ENCODE data around the gene FKBP14.
"Not testable (repeated sequence)": the region's sequence is repeated elsewhere in the genome, so short reads cannot be mapped to it uniquely, and the experiment has no call there.

FKBP14 gene, protein sequence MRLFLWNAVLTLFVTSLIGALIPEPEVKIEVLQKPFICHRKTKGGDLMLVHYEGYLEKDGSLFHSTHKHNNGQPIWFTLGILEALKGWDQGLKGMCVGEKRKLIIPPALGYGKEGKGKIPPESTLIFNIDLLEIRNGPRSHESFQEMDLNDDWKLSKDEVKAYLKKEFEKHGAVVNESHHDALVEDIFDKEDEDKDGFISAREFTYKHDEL

DNA sequence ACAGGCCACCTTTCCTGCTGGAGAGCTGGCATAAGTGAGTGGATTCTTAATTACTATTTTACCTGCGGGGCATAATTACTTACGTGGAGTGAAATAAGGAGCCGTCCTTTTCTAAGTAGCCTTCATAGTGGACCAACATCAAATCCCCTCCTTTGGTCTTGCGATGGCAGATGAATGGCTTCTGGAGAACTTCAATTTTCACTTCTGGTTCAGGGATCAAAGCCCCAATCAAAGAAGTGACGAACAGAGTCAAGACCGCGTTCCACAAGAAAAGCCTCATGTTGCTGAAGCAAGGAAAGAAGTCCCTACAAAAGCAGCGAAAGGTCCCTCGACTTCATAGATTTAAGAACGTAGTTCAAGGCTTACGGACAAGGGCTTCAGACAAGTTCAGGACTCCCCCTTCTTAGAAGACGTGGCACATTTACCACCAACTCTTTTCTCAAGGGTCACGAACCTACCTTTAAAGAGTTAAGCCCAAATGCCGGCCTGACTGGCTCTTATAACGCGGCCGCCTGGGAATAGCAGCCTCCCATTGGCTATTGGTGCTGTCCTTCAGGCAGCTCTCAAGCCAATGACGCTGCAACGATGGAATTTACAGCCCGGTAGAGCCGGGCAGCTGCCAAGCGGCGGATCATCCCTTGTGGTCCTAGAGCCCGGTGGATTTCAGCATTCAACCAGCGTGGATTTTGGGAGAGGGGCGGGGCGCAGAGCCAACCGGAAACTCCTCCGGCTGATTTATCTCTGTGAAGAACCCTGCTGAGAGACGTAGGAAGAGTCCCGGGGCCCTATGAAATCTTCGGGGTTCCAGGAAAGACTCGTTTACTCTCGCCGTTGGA, at the start of gene FKBP14:
Gene FKBP14 (minus strand): TSS at position 474 of the 836 bp plus-strand sequence. CDS start 194 bp downstream, at position 280.
- peak within 1 kb of the TSS; percentile 94 to 95 for H3K4me3 Mint-ChIP-seq
- H3K9me3 Mint-ChIP-seq = peaks cover 0 to 4% of the 10 kb centered on the region in 2 donors
- DNase-seq (peak; percentile 94), ATAC-seq (replicated peaks) (peak; percentile 83 to 84)
- peaks cover 2 to 8% of the 10 kb centered on the region in 2 donors for H3K36me3 Mint-ChIP-seq
- H3K27me3 Mint-ChIP-seq = no peaks in the 10 kb centered on the region
- peak within 1 kb of the TSS; percentile 93 for H3K27ac Mint-ChIP-seq
- H3K4me1 Mint-ChIP-seq = peaks cover 17 to 34% of the 10 kb centered on the region in 2 donors

DNA sequence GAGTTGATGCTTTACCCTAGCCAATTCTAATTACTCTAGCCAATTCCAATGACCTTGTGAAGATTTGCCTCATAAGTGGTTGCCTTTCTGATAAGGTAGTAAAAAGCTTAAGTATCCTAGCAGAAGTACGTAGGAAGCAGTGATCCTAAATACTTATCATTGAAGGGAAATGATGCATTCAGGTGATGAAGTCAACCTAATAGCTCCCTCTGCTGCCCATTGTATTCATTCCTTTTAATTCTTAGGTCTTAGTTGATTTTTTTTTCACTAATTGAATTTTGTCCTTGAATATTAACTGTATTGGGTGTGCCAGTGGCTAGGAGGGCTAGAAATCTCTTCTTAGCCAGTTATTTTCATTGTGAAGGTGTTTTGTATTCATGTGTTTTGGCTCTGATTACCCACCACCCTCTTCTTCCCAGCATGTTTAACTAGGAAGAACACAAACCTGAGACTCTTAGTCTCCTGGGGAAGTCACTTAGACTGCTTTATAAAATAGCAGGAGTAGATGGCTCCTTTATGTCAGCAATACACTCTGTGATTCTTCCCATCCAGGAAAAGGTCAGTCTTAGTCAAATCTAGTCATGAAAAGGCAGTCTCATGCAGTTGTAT, 48.0 kb upstream of the FKBP14 start:
- DNase-seq (no peak), ATAC-seq (replicated peaks) (no peak)
- H3K9me3 Mint-ChIP-seq = no peaks in the 10 kb centered on the region

DNA sequence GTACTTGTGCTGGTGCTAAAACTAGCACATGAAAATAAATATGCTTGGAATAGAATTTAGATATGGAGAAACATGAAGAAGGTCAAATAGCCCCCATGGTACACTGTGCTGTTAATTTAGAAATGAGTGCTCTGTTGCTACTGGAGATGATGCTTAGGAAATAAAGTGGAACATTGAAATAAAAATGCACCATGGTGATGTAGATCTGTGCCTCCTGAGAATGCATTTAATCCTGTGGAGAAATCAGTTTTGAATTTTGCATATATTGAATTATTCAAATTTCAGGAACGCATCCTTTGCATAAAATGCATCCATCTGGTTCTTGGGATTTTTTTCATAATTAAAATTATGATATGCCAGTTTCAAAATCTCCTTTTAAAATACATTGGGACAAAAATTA, 46.2 kb upstream of the FKBP14 start:
- no peaks in the 10 kb centered on the region for H3K27me3 Mint-ChIP-seq
- no peaks in the 10 kb centered on the region for H3K9me3 Mint-ChIP-seq
- H3K4me1 Mint-ChIP-seq = peaks cover 0 to 2% of the 10 kb centered on the region in 2 donors
- peaks cover 2 to 13% of the 10 kb centered on the region in 2 donors for H3K36me3 Mint-ChIP-seq
- DNase-seq = no peak
- no peak overlapping the region for H3K4me3 Mint-ChIP-seq
- no peak for ATAC-seq (replicated peaks)
- H3K27ac Mint-ChIP-seq = no peak overlapping the region

More for the DNA sequence above, 48.0 kb upstream of the FKBP14 start:
- Mint-ChIP-seq H3K4me3 (no peak overlapping the region), H3K36me3 (peaks cover 6 to 17% of the 10 kb centered on the region in 2 donors), H3K27ac (no peak overlapping the region), H3K4me1 (peaks cover 0 to 2% of the 10 kb centered on the region in 2 donors), H3K27me3 (no peaks in the 10 kb centered on the region)

DNA sequence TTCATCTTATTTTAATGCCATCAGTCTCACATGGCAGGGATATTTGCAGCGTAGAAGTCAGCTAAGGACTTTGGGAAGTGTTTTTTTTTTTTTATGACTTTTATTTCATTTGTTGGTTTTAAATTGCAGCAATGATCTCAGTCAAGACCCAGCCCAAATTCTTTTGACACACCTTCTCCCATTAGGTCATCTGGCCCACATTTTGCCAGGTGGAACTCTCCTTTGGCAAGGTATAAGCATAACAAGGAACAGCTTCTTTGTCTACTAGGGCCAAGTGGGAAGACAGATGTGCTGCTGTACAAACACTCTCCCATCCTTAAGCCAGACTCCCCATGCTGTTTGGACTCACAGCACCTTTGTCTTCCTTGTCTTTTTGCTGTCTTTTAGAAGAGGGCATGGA, 43.5 kb upstream of the FKBP14 start:
- peaks cover 0 to 2% of the 10 kb centered on the region in 2 donors for H3K4me1 Mint-ChIP-seq
- H3K36me3 Mint-ChIP-seq = peaks cover 3 to 15% of the 10 kb centered on the region in 2 donors
- H3K27ac Mint-ChIP-seq = no peak overlapping the region
- no peaks in the 10 kb centered on the region for H3K27me3 Mint-ChIP-seq
- H3K9me3 Mint-ChIP-seq = no peaks in the 10 kb centered on the region
- ATAC-seq (replicated peaks) (no peak), DNase-seq (no peak)
- no peak overlapping the region for H3K4me3 Mint-ChIP-seq

DNA sequence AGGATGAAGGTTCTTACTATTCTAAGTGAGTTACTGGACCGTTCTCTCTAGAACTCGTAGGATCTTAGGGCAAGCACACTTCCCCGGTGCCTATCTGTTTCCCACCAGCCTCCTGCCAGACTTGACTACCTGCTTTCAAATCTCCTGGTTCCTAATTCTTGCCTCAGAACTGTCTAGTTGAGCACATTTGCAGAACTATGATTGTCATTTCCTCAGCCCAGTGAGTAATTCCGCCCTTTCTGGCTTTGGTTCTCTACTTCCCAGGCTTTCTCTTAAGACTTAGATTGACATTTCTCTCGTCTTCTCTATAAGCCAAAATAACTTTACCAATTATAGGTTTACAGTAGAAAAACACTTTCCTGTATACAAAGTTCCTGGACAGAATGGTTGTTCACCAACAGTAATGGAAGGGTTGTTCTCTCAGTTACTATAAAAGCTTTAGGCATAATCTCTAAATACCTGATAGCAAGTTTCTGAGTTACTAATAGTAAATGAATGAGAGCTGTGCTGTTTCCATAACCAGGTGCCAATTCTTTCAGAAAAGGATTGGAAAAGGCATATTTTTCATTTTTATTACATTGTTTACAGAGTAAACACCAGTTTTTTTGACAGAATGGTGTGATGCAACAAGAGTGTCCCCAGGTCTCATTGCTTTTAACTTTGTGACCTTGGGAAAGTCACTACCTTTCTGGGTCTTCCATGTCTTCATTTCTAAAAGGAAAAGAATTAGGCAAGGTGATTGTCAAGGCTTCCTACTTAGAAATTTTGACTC, 42.8 kb upstream of the FKBP14 start:
- Mint-ChIP-seq H3K4me3 (no peak overlapping the region), H3K9me3 (no peaks in the 10 kb centered on the region), H3K4me1 (peaks cover 0 to 2% of the 10 kb centered on the region in 2 donors), H3K27ac (no peak overlapping the region), H3K36me3 (peaks cover 3 to 15% of the 10 kb centered on the region in 2 donors), H3K27me3 (no peaks in the 10 kb centered on the region)
- DNase-seq = no peak
- ATAC-seq (replicated peaks) = no peak

DNA sequence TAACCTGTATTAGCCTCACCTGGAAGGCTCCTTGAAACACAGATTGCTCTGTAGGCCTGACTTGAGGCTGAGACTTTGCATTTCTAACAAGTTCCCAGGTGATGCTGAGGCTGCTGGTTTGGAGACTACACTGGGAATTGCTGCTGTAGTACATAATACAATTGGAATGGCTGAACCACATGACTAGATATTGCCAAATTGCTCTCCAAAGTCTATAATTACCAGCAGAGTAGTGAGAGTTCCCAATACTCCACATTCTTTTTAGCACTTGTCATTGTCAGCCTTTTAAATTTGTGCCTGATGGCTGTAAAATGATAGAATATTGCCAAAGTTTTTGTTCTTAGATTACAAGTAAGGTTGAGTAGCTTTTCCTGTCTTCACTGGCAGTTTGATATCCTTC, 41.6 kb upstream of the FKBP14 start:
- no peak overlapping the region for H3K27ac Mint-ChIP-seq
- no peak overlapping the region for H3K4me3 Mint-ChIP-seq
- H3K36me3 Mint-ChIP-seq = peaks cover 3 to 25% of the 10 kb centered on the region in 2 donors
- DNase-seq (no peak), ATAC-seq (replicated peaks) (no peak)
- no peaks in the 10 kb centered on the region for H3K9me3 Mint-ChIP-seq
- no peaks in the 10 kb centered on the region for H3K4me1 Mint-ChIP-seq
- no peaks in the 10 kb centered on the region for H3K27me3 Mint-ChIP-seq

DNA sequence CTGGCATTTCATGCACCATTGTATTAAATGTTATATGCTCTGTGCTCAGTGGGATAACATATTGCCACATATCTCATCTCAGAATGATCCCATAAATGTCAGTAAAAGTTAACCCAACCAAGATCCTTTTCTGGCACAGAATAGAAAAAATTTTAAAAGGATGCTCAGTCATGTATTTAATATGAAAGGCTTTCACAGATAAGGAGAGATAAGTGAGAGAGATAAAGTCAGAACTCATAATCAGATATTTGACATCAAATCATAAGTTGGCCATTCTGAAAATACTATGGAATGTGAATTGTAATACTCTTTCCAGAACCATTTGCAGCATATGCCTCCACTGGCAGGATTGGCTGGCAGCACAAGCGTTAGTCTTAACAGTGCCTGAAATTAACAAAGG, 40.2 kb upstream of the FKBP14 start:
- ATAC-seq (replicated peaks) = no peak
- Mint-ChIP-seq H3K4me3 (no peak overlapping the region), H3K9me3 (no peaks in the 10 kb centered on the region), H3K27ac (no peak overlapping the region), H3K27me3 (no peaks in the 10 kb centered on the region), H3K4me1 (no peaks in the 10 kb centered on the region), H3K36me3 (peaks cover 3 to 24% of the 10 kb centered on the region in 2 donors)
- no peak for DNase-seq

DNA sequence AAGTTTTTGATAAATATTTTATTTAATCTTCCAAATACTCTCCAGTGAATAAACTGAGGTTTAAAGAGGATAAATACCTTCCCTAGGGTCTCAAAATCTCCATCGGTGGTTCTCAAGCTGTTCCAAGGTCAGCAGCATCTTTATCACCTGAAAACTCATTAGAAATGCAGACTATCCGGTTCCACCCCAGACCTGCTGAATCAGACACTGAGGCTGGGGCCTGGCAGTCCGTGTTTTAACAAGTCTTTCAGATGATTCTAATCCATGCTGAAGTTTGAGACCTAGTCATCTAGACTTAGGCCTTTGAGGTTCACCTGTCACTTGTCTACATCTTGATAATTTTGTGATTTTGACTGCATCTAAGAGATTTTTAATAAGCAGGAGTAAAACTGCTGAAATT, 39.2 kb upstream of the FKBP14 start:
- Mint-ChIP-seq H3K4me1 (no peaks in the 10 kb centered on the region), H3K36me3 (peaks cover 2 to 19% of the 10 kb centered on the region in 2 donors), H3K27ac (no peak overlapping the region), H3K27me3 (no peaks in the 10 kb centered on the region), H3K4me3 (no peak overlapping the region), H3K9me3 (no peaks in the 10 kb centered on the region)
- DNase-seq (no peak), ATAC-seq (replicated peaks) (no peak)

DNA sequence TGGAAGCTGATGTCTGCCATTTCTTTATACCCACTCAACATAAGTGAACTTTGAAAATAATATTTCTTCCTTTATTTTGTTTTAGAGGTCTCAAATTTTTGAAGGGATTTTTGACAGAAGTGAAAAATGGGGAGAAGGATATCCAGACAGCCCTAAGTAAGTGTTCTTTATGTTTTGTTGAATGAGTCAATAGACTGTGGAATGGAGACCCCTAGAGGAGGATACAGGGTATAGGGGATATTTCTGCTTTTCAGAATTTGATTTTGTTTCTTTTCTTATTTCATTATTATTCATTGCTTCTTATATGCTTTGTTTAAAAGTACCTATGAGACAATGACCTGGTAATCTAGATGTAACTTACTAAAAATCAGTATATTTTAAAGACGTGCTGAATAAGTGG, 36.1 kb upstream of the FKBP14 start:
- peaks cover 0 to 6% of the 10 kb centered on the region in 2 donors for H3K4me1 Mint-ChIP-seq
- H3K9me3 Mint-ChIP-seq = no peaks in the 10 kb centered on the region
- H3K4me3 Mint-ChIP-seq = no peak overlapping the region
- ATAC-seq (replicated peaks) = peak; percentile 61 to 71
- H3K27me3 Mint-ChIP-seq = no peaks in the 10 kb centered on the region
- peaks cover 6 to 25% of the 10 kb centered on the region in 2 donors for H3K36me3 Mint-ChIP-seq
- no peak for DNase-seq
- no peak overlapping the region for H3K27ac Mint-ChIP-seq

DNA sequence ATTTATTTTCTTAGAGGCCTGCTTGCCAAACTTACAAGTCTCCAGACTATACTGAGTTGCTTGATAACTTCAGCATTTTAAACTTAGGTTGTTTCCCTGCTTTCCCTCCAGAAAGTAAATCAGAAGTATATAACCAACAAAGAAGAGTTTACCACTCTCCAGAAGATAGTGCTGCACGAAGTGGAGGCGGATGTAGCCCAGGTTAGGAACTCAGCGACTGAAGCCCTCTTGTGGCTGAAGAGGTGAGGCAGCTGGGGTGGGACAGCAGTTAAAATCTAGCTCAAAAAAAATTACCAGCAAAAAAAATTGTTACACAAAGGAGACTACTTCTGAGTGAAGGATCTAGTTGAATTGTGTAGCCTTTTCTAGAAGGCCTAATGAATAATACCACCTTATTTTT, 35.3 kb upstream of the FKBP14 start:
- ATAC-seq (replicated peaks) (peak; percentile 85 to 91), DNase-seq (peak; percentile 9)
- H3K4me3 Mint-ChIP-seq, H3K27ac Mint-ChIP-seq, H3K4me1 Mint-ChIP-seq, H3K9me3 Mint-ChIP-seq, H3K27me3 Mint-ChIP-seq: not testable (repeated sequence)
- H3K36me3 Mint-ChIP-seq = peaks cover 5 to 28% of the 10 kb centered on the region in 2 donors

DNA sequence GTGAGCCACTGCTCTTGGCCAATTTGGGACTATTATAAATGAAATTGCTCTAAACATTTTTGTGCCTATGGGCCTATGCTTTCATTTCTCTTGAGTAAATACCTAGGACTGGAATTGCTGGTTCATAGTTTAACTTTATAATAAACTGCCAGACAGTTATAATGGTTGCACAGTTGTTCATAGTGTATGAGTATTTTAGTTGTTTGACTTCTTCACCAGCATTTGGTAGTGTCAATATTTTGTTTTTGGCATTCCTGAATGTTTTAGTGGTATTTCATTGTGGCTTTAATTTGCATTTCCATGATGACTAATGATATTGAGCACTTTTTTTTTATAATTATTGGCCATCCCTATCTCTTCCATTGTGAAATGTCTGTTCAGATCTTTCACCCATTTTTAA, 31.2 kb upstream of the FKBP14 start:
- peaks cover 0 to 6% of the 10 kb centered on the region in 2 donors for H3K4me1 Mint-ChIP-seq
- peaks cover 7 to 20% of the 10 kb centered on the region in 2 donors for H3K36me3 Mint-ChIP-seq
- no peak overlapping the region for H3K4me3 Mint-ChIP-seq
- no peaks in the 10 kb centered on the region for H3K9me3 Mint-ChIP-seq
- no peak overlapping the region for H3K27ac Mint-ChIP-seq
- H3K27me3 Mint-ChIP-seq = no peaks in the 10 kb centered on the region
- DNase-seq (no peak), ATAC-seq (replicated peaks) (no peak)

DNA sequence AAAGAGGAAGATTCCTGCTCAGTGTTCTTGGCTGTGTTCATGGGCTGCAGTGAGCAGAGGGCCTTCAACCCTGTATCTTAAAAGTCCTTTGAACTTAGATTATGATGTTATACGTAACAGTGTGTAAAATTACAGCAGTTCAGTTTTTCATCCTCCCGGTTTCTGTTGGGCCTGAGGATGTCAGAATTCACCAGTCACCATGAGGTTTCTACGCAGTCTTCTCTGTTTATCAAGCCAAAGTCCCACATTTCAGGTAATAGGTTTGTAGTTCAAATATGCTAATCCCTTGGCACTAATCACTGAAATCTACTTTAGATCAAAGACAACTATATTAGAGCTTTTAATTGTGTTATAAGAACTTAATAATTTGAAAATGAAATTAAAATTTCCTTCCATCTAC, 26.6 kb upstream of the FKBP14 start:
- Mint-ChIP-seq H3K27ac (no peak overlapping the region), H3K9me3 (no peaks in the 10 kb centered on the region), H3K27me3 (no peaks in the 10 kb centered on the region), H3K4me3 (no peak overlapping the region), H3K36me3 (peaks cover 8 to 29% of the 10 kb centered on the region in 2 donors), H3K4me1 (no peaks in the 10 kb centered on the region)
- DNase-seq = no peak
- no peak for ATAC-seq (replicated peaks)

DNA sequence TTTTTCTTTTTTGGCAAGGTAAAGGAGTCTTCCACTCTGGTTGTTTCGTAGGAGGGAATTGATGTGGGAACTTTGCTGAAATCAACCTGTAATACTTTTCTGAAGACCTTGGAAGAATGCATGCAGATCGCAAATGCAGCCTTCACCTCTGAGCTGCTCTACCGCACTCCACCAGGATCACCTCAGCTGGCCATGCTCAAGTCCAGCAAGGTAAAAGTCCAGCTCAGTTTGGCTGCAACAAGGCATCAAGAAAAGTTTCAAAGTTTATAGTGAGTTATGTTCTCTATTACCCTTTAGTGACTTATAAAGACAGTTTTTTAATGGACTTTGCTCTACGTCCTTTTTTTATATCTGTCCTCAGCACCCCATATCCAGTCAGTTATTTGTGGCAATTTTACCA, 22.7 kb upstream of the FKBP14 start:
- DNase-seq (no peak), ATAC-seq (replicated peaks) (no peak)
- no peaks in the 10 kb centered on the region for H3K27me3 Mint-ChIP-seq
- no peak overlapping the region for H3K4me3 Mint-ChIP-seq
- H3K36me3 Mint-ChIP-seq = peaks cover 19 to 43% of the 10 kb centered on the region in 2 donors
- H3K9me3 Mint-ChIP-seq = no peaks in the 10 kb centered on the region
- no peaks in the 10 kb centered on the region for H3K4me1 Mint-ChIP-seq
- H3K27ac Mint-ChIP-seq = no peak overlapping the region

DNA sequence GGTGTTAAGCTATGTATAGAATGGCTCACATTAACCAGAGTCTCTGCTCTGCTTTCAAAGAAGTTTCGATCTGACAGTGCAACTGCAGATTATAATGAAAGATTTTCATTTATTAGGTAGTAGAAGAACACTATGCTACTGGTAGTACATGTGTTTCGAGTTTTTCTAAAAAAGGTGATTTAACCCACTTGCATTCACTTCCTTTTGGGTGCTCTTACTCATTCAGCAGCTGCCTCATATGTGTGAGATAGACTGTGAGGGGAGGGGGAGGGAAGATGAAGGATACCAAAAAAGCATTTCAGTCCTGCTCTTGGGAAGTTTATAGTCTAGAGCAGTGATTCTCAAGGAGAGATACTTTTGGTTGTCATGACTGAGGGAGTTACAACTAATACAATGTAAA, 22.1 kb upstream of the FKBP14 start:
- no peaks in the 10 kb centered on the region for H3K9me3 Mint-ChIP-seq
- peaks cover 19 to 43% of the 10 kb centered on the region in 2 donors for H3K36me3 Mint-ChIP-seq
- no peak overlapping the region for H3K4me3 Mint-ChIP-seq
- no peaks in the 10 kb centered on the region for H3K4me1 Mint-ChIP-seq
- no peak for ATAC-seq (replicated peaks)
- no peak overlapping the region for H3K27ac Mint-ChIP-seq
- no peaks in the 10 kb centered on the region for H3K27me3 Mint-ChIP-seq
- DNase-seq = no peak

All from stimulated activated naive B cell treated with anti-CD40 and anti-IgM and Interleukin-4, amounts not matched to agents 10 μg/mL and 1 μg/mL and 100 μg/mL, for 72 hours (primary cell).